HG02610 (cell line): ENCODE measurements around the gene PLD4.

ENCODE experiments used
- ATAC-seq: cut with Tn5 transposase; IDR thresholded peaks from one replicate; pipeline ENCODE4 v1.9.1; 2021; ENCODE audit warnings: mild to moderate bottlenecking, moderate library complexity; ENCODE audit not compliant: unreplicated experiment

The PLD4 gene

GRCh38 chr14:104927432-104927816 lies 2.7 kb downstream of the PLD4 start:
- ATAC-seq: no peak

GRCh38 chr14:104927901-104928300 lies 3.2 kb downstream of the PLD4 start:
- ATAC-seq: no peak

GRCh38 chr14:104928391-104929133 lies 3.9 kb downstream of the PLD4 start:
- no peak for ATAC-seq

- ATAC-seq: no peak
These were observed 4.9 kb downstream of the PLD4 start for GRCh38 chr14:104929268-104930230.

GRCh38 chr14:104930526-104931303 lies 6.0 kb downstream of the PLD4 start:
- no peak for ATAC-seq

GRCh38 chr14:104931304-104931770 lies 6.7 kb downstream of the PLD4 start:
- no peak for ATAC-seq

GRCh38 chr14:104931771-104932675 lies 7.3 kb downstream of the PLD4 start:
- ATAC-seq: no peak

- ATAC-seq: peak; percentile 51
These were observed 8.3 kb downstream of the PLD4 start for GRCh38 chr14:104932676-104933631.

GRCh38 chr14:104933746-104934733 lies 9.4 kb downstream of the PLD4 start:
- no peak for ATAC-seq

GRCh38 chr14:104935026-104935650 lies 10.5 kb downstream of the PLD4 start:
- no peak for ATAC-seq

GRCh38 chr14:104935955-104936354 lies 11.3 kb downstream of the PLD4 start:
- ATAC-seq: no peak

GRCh38 chr14:104936361-104937155 lies 11.9 kb downstream of the PLD4 start:
- ATAC-seq: no peak

- no peak for ATAC-seq
These were observed 12.5 kb downstream of the PLD4 start for GRCh38 chr14:104937161-104937560.

GRCh38 chr14:104937694-104938365 lies 13.2 kb downstream of the PLD4 start:
- ATAC-seq: no peak

GRCh38 chr14:104938436-104938835 lies 13.8 kb downstream of the PLD4 start:
- no peak for ATAC-seq

- ATAC-seq: no peak
These were observed 14.3 kb downstream of the PLD4 start for GRCh38 chr14:104938960-104939359.
